ENCODE measurements around the gene RING1. TPM values are rescaled to one million over a fixed set of nuclear protein-coding genes. Genes with fewer than 3 reads are reported as not detected.

RING1 gene
- total RNA-seq, 1 experiment from 2014 or later: 31.0 TPM

- Histone ChIP-seq H3K23ac (ENCODE audit: insufficient read length, low read depth, low read length) (no peak overlapping the region), H3K79me2 (ENCODE audit: insufficient read depth, low read length) (no peaks in the 10 kb centered on the region), H3K4me2 (ENCODE audit: insufficient read depth, insufficient read length, low read length) (no peak overlapping the region), H2BK15ac (ENCODE audit: low read depth, low read length) (no peak overlapping the region), H3K9me3 (ENCODE audit: control insufficient read depth, low read depth, low read length) (no peaks in the 10 kb centered on the region), H3K79me1 (ENCODE audit: insufficient read depth, low read depth, low read length, poor library complexity, severe bottlenecking) (no peaks in the 10 kb centered on the region), H3K27ac (ENCODE audit: insufficient read length, low read depth, low read length) (no peak overlapping the region), H3T11ph (ENCODE audit: low read length) (no peak overlapping the region), H4K5ac (ENCODE audit: insufficient read length, low read depth, low read length) (no peak overlapping the region), H3K27me3 (ENCODE audit: insufficient read depth, low read length) (peaks cover 43% of the 10 kb centered on the region), H2AFZ (ENCODE audit: low read length) (no peak overlapping the region), H2BK120ac (ENCODE audit: low read depth, low read length, poor library complexity, severe bottlenecking) (no peak overlapping the region), H4K8ac (replicated peaks; ENCODE audit: insufficient read length, low read depth, low read length) (no peak overlapping the region), H4K20me1 (ENCODE audit: control insufficient read depth, insufficient read depth, insufficient read length) (peaks cover 3% of the 10 kb centered on the region), H2BK5ac (ENCODE audit: insufficient read length, low read length) (no peak overlapping the region), H3K14ac (ENCODE audit: insufficient read depth, low read length) (no peak overlapping the region), H3K4ac (ENCODE audit: low read depth, low read length) (no peak overlapping the region), H2BK12ac (ENCODE audit: insufficient read length, low read depth, low read length) (no peak overlapping the region), H3K4me1 (ENCODE audit: insufficient read depth, low read length) (peaks cover 6% of the 10 kb centered on the region; the same call in 1 of the 2 replicates), H3K18ac (ENCODE audit: insufficient read length, low read depth, low read length) (no peak overlapping the region), H3K9ac (ENCODE audit: extremely low read depth, insufficient read length, low read length) (no peak overlapping the region), H3K23me2 (ENCODE audit: insufficient read length, low read depth, low read length, poor library complexity, severe bottlenecking) (peaks cover 27% of the 10 kb centered on the region), H3K56ac (ENCODE audit: insufficient read length, low read depth, low read length) (no peak overlapping the region), H2AK5ac (ENCODE audit: insufficient read length, low read length) (no peak overlapping the region), H4K91ac (ENCODE audit: insufficient read length, low read depth, low read length) (no peak overlapping the region), H2BK20ac (ENCODE audit: low read depth, low read length, poor library complexity, severe bottlenecking) (no peak overlapping the region)
- H3K9me3 Mint-ChIP-seq: no peaks in the 10 kb centered on the region; a peak in 1 of 5 replicates
- no peak for DNase-seq
- WGBS (ENCODE audit: extremely low coverage, insufficient read length, low lambda C conversion rate): no CpG with 5 or more reads among the region's 10 CpGs
- peaks cover 82% of the 10 kb centered on the region for H3K27me3 Mint-ChIP-seq (ENCODE audit: low read depth)
- peak overlapping the region in 1 of 2 experiments; percentile 95; a peak in 2 of 5 replicates for H3K4me3 Mint-ChIP-seq
- peaks cover 47 to 58% of the 10 kb centered on the region in 2 experiments for H3K4me1 Mint-ChIP-seq
- no peak overlapping the region; a peak in 1 of 7 replicates for H3K27ac Mint-ChIP-seq
- TF ChIP-seq CTCF (conservative IDR thresholded peaks at IDR 0.05): no peak
- peaks cover 7 to 24% (median 16%) of the 10 kb centered on the region in 3 experiments; a peak in 6 of 7 replicates for H3K36me3 Mint-ChIP-seq (ENCODE audit: insufficient read depth in 1 of 3, low read depth in 3 of 3)
These were observed 1.6 kb downstream of the RING1 start for GRCh38 chr6:33209856-33210255.
